IMR-90 (cell line): ENCODE results near the gene LRRC42. TPM values are rescaled to one million over a fixed set of nuclear protein-coding genes. Genes with fewer than 3 reads are reported as not detected.

Experiments used
- ATAC-seq: fragments of 200-7000 bp; cut with Tn5 transposase; 2 replicates; pipeline ENCODE4 v1.9.1; 2020; ENCODE audit warnings: low read depth, mild to moderate bottlenecking, moderate library complexity
- BruUV-seq: library from RNA; stranded (reverse); fragments of 400-500 nt; replicated peaks from 2 replicates; lab custom pipeline; 2021; lab: Mats Ljungman, UMichigan
- CTCF ChIA-PET: fragments of 300-600 bp; formaldehyde crosslinking; extraction: SDS; loops from one replicate; lab custom pipeline; 2021; ENCODE audit warnings: antibody characterized with exemption; lab: Yijun Ruan, JAX
- POLR2A ChIA-PET: fragments of 300-600 bp; sonication (Branson Sonifier 250); formaldehyde crosslinking; loops from one replicate; lab custom pipeline; 2022; ENCODE audit warnings: antibody characterized with exemption; ENCODE audit not compliant: unreplicated experiment; lab: Charles Lee
- DNase-seq: peaks from one replicate; pipeline ENCODE4 v3.0.0; 2013
- H2AFZ ChIP-seq: replicated peaks from 2 replicates; pipeline ENCODE3; 2013; ENCODE audit warnings: low read length, mild to moderate bottlenecking; ENCODE audit not compliant: poor library complexity
- H2AK5ac ChIP-seq: 2 replicates; pipeline ENCODE4 v1.6.1; 2013; ENCODE audit warnings: low read depth, low read length, inconsistent platforms
- H2AK9ac ChIP-seq: replicated peaks from 2 replicates; pipeline ENCODE3; 2013; ENCODE audit warnings: mild to moderate bottlenecking, low read depth, low read length, moderate library complexity; ENCODE audit not compliant: poor library complexity
- H2BK120ac ChIP-seq: 2 replicates; pipeline ENCODE4 v1.6.1; 2013; ENCODE audit warnings: low read depth, low read length, inconsistent platforms
- H2BK15ac ChIP-seq: 3 replicates; pipeline ENCODE4 v1.6.1; 2013; ENCODE audit warnings: low read depth, low read length, inconsistent platforms
- H2BK20ac ChIP-seq: 2 replicates; pipeline ENCODE4 v1.6.1; 2013; ENCODE audit warnings: low read depth, mild to moderate bottlenecking, inconsistent platforms, low read length, moderate library complexity
- H2BK5ac ChIP-seq: 2 replicates; pipeline ENCODE4 v1.6.1; 2013; ENCODE audit warnings: mild to moderate bottlenecking, low read depth, low read length, inconsistent platforms; ENCODE audit not compliant: poor library complexity, severe bottlenecking
- H3K14ac ChIP-seq: replicated peaks from 2 replicates; pipeline ENCODE4 v1.6.1; 2013; ENCODE audit warnings: low read depth, low read length, inconsistent platforms
- H3K18ac ChIP-seq: 2 replicates; pipeline ENCODE4 v1.6.1; 2013; ENCODE audit warnings: low read depth, low read length, control low read depth
- H3K23ac ChIP-seq: 2 replicates; pipeline ENCODE4 v1.6.1; 2013; ENCODE audit warnings: low read depth, low read length, inconsistent platforms
- H3K27ac ChIP-seq: 2 replicates; pipeline ENCODE4 v1.5.1; 2013; ENCODE audit warnings: mild to moderate bottlenecking, control low read depth, low read length; ENCODE audit not compliant: insufficient read depth
- H3K27me3 ChIP-seq: 2 replicates; pipeline ENCODE4 v1.6.1; 2013; ENCODE audit warnings: low read length; ENCODE audit not compliant: control insufficient read depth, insufficient read depth
- H3K36me3 ChIP-seq: 2 replicates; pipeline ENCODE4 v1.6.1; 2013; ENCODE audit warnings: low read length, mixed read lengths; ENCODE audit not compliant: control insufficient read depth, insufficient read depth
- H3K4ac ChIP-seq: 2 replicates; pipeline ENCODE4 v1.6.1; 2013; ENCODE audit warnings: low read depth, low read length, inconsistent platforms
- H3K4me1 ChIP-seq: 2 replicates; pipeline ENCODE4 v1.6.1; 2013; ENCODE audit warnings: low read length, mixed read lengths; ENCODE audit not compliant: control insufficient read depth, insufficient read depth
- H3K4me2 ChIP-seq: 2 replicates; pipeline ENCODE4 v1.6.1; 2013; ENCODE audit warnings: low read depth, mild to moderate bottlenecking, control low read depth, low read length, moderate library complexity
- H3K4me3 ChIP-seq: 2 replicates; pipeline ENCODE4 v1.5.1; 2013; ENCODE audit warnings: low read depth, mild to moderate bottlenecking, control low read depth, low read length, moderate library complexity; ENCODE audit not compliant: insufficient read depth
- H3K56ac ChIP-seq: 2 replicates; pipeline ENCODE4 v1.6.1; 2013; ENCODE audit warnings: low read length, inconsistent platforms; ENCODE audit not compliant: insufficient read depth; ENCODE audit errors: extremely low read depth
- H3K79me1 ChIP-seq, 2 experiments: 2 replicates each; pipeline ENCODE4 v1.6.1; 2013; ENCODE audit warnings: low read length in 2 of 2, inconsistent platforms in 1 of 2, low read depth in 1 of 2
- H3K9ac ChIP-seq: 2 replicates; pipeline ENCODE4 v1.6.1; 2013; ENCODE audit warnings: low read depth, low read length, control low read depth
- H3K9me1 ChIP-seq: 2 replicates; pipeline ENCODE4 v1.6.1; 2013; ENCODE audit warnings: low read length, inconsistent platforms; ENCODE audit not compliant: insufficient read depth
- H3K9me3 ChIP-seq: 2 replicates; pipeline ENCODE4 v1.6.1; 2013; ENCODE audit warnings: low read length; ENCODE audit not compliant: control insufficient read depth, insufficient read depth
- H4K20me1 ChIP-seq: 2 replicates; pipeline ENCODE4 v1.6.1; 2013; ENCODE audit warnings: low read length, inconsistent platforms; ENCODE audit not compliant: insufficient read depth
- H4K5ac ChIP-seq: 2 replicates; pipeline ENCODE4 v1.6.1; 2013; ENCODE audit warnings: mild to moderate bottlenecking, low read depth, low read length, control low read depth
- H4K8ac ChIP-seq, 2 experiments: 2 replicates each; pipeline ENCODE4 v1.6.1; 2013; ENCODE audit warnings: low read depth in 2 of 2, low read length in 2 of 2, control low read depth in 1 of 2, inconsistent platforms in 1 of 2
- H4K91ac ChIP-seq: 2 replicates; pipeline ENCODE4 v1.6.1; 2013; ENCODE audit warnings: low read depth, low read length, inconsistent platforms; ENCODE audit not compliant: insufficient read depth
- BHLHE40 ChIP-seq: fragments of 150-350 bp; IDR thresholded peaks from 2 replicates; pipeline ENCODE4 v1.6.1; 2016; ENCODE audit warnings: mild to moderate bottlenecking, low read depth, low read length
- CEBPB ChIP-seq: IDR thresholded peaks from 2 replicates; pipeline ENCODE4 v1.6.1; 2012; ENCODE audit warnings: low read depth, low read length, improper control_type of control experiment
- CHD1 ChIP-seq: IDR thresholded peaks from 2 replicates; pipeline ENCODE4 v1.6.1; 2012; ENCODE audit warnings: low read depth, low read length, improper control_type of control experiment
- MAFK ChIP-seq: IDR thresholded peaks from 2 replicates; pipeline ENCODE4 v1.6.1; 2012; ENCODE audit warnings: low read depth, low read length, improper control_type of control experiment
- MXI1 ChIP-seq: IDR thresholded peaks from 2 replicates; pipeline ENCODE4 v1.6.1; 2012; ENCODE audit warnings: low read depth, mild to moderate bottlenecking, low read length, moderate library complexity, borderline replicate concordance
- WGBS, 2 experiments: methylation state at CpG; one replicate each; pipeline versions ENCODE4 v1.1.5 to v1.1.7; 2013; ENCODE audit warnings: missing lambda C conversion rate in 2 of 2; ENCODE audit not compliant: insufficient read length in 1 of 2; ENCODE audit errors: extremely low coverage in 2 of 2; 5-methylcytosine and 5-hydroxymethylcytosine counted together
- dilution Hi-C: fragments of 300-500 bp; cut with HindIII; formaldehyde crosslinking; loops from one replicate; pipeline ENCODE4 v1.14.3; 2018; ENCODE audit warnings: low sequenced_read_pairs; ENCODE audit not compliant: unreplicated experiment
- in situ Hi-C: fragments of 300-500 bp; cut with MboI; formaldehyde crosslinking; loops from 3 replicates; pipeline ENCODE4 v1.14.3; 2019; ENCODE audit warnings: low sequenced_read_pairs, inconsistent platforms, mixed read lengths
- intact Hi-C: fragments of 100-400 bp; cut with micrococcal nuclease; formaldehyde crosslinking; loops from 2 replicates; pipeline ENCODE4 v1.10.0; 2022
- polyA plus RNA-seq, 3 experiments: library from polyadenylated mRNA; depleted of rRNA; stranded (reverse); fragments of >200 nt; gene quantifications; 2 replicates each; pipeline ENCODE4 v1.2.3, GENCODE V29; 2012; ENCODE audit warnings: low replicate concordance in 1 of 3
- total RNA-seq: library from RNA; depleted of rRNA; stranded (reverse); fragments of >200 nt; gene quantifications from 2 replicates; pipeline ENCODE4 v1.2.3, GENCODE V29; 2012
- TF ChIP-seq, protein P1 (sequence below): conservative IDR thresholded peaks from 2 replicates; pipeline ENCODE4 v1.5.1; 2012; ENCODE audit warnings: mild to moderate bottlenecking, low read depth, low read length, improper control_type of control experiment
- TF ChIP-seq, protein P2 (sequence below): fragments of 150-350 bp; IDR thresholded peaks from 2 replicates; pipeline ENCODE4 v1.6.1; 2017; ENCODE audit warnings: mild to moderate bottlenecking, antibody characterized with exemption, low read length, low read depth

The LRRC42 gene
- total and polyA plus RNA-seq, 2 of the 4 experiments (the other 2 are of a cell fraction) = 39.9 to 47.5 TPM

DNA sequence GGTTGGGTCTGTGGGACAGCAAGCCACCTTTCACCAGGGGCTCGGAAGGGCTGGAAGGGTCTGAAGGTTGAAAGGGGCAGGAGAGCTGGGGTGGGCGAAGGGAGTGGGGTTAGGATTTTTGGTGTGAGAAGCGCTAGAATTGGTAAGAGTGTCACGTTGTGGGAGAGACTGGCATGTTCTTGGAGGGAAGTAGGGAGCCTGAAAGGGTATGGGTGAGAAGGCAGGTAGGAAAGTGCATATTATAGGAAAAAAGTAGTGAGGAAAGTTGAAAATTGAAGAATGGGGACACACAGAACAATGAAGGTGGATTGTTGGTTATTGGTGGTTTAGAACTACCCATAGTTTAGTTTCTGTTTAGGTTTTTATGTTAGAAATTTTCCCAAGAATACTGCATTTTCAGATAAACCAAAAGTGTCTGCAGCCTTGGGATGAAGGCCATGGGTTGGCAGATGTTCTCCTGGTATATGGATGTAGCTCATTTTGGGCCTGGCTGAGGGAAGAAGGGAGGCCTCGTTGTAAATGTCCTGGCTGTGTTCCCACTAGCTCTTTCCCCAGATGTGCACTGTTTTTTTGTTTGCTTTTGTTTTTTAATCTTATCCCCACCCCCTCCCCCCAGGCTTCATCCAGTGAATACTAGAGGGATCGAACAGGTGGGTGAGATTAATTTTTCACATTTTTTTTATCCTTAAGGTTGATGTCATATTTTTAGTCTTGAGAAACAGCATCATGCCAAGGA lies 1.2 kb downstream of the LRRC42 start:
- peak overlapping the region; percentile 85 to 86; a peak in 3 of 4 replicates for H4K8ac ChIP-seq
- H2AFZ ChIP-seq = peak overlapping the region; percentile 44
- ChIA-PET POLR2A (no interaction called here), CTCF (interaction anchor here (0.6 to 1.2 kb wide), 4 partner anchors 13 to 93 kb away, joined by 3 to 7 read pairs (median 3); no protein-coding TSS in a partner anchor)
- H4K5ac ChIP-seq = peak overlapping the region; percentile 96
- dilution Hi-C loops = no loop called here
- peak overlapping the region; percentile 97 for H3K9ac ChIP-seq
- peak overlapping the region; percentile 96 for H2BK5ac ChIP-seq
- H3K14ac ChIP-seq = peak overlapping the region; percentile 97
- H3K9me1 ChIP-seq = peaks cover 15% of the 10 kb centered on the region
- peaks cover 8% of the 10 kb centered on the region for H3K36me3 ChIP-seq
- peaks cover 10% of the 10 kb centered on the region for H3K4me1 ChIP-seq
- ATAC-seq (no peak), DNase-seq (no peak)
- H2BK120ac ChIP-seq = peak overlapping the region; percentile 37; the same call in 1 of the 2 replicates
- peaks cover 46 to 73% of the 10 kb centered on the region in 2 experiments for H3K79me1 ChIP-seq
- BruUV-seq = no TSS peak
- WGBS, 2 experiments = 40 to 100% methylated on average over 2 to 3 of the region's 6 CpGs
- no peak overlapping the region for H2BK20ac ChIP-seq
- peak overlapping the region; percentile 85 for H2AK5ac ChIP-seq
- peak overlapping the region; percentile 92 for H3K4ac ChIP-seq
- TF ChIP-seq CEBPB (no peak), MAFK (no peak), MXI1 (no peak), CHD1 (no peak), BHLHE40 (no peak)
- TF ChIP-seq, protein P1, sequence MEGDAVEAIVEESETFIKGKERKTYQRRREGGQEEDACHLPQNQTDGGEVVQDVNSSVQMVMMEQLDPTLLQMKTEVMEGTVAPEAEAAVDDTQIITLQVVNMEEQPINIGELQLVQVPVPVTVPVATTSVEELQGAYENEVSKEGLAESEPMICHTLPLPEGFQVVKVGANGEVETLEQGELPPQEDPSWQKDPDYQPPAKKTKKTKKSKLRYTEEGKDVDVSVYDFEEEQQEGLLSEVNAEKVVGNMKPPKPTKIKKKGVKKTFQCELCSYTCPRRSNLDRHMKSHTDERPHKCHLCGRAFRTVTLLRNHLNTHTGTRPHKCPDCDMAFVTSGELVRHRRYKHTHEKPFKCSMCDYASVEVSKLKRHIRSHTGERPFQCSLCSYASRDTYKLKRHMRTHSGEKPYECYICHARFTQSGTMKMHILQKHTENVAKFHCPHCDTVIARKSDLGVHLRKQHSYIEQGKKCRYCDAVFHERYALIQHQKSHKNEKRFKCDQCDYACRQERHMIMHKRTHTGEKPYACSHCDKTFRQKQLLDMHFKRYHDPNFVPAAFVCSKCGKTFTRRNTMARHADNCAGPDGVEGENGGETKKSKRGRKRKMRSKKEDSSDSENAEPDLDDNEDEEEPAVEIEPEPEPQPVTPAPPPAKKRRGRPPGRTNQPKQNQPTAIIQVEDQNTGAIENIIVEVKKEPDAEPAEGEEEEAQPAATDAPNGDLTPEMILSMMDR = no peak
- TF ChIP-seq, protein P2, sequence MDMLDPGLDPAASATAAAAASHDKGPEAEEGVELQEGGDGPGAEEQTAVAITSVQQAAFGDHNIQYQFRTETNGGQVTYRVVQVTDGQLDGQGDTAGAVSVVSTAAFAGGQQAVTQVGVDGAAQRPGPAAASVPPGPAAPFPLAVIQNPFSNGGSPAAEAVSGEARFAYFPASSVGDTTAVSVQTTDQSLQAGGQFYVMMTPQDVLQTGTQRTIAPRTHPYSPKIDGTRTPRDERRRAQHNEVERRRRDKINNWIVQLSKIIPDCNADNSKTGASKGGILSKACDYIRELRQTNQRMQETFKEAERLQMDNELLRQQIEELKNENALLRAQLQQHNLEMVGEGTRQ = no peak
- peak overlapping the region; percentile 82; the same call in 1 of the 2 replicates for H3K23ac ChIP-seq
- H2BK15ac ChIP-seq = peak overlapping the region; percentile 20; the same call in 1 of the 3 replicates
- peak overlapping the region; percentile 96 for H2AK9ac ChIP-seq
- H3K27ac ChIP-seq = peak overlapping the region; percentile 98
- H3K4me3 ChIP-seq = peak overlapping the region; percentile 100
- intact Hi-C loops = loop anchor here (2.0 to 5.0 kb wide), 3 partner anchors 59 to 460 kb away; partner anchors contain the start of gene YIPF1
- peak overlapping the region; percentile 91; the same call in 1 of the 2 replicates for H3K18ac ChIP-seq
- H3K4me2 ChIP-seq = peak overlapping the region; percentile 99
- H4K20me1 ChIP-seq = peaks cover 40% of the 10 kb centered on the region
- H3K56ac ChIP-seq = peak overlapping the region; percentile 41; the same call in 1 of the 2 replicates
- in situ Hi-C loops = loop anchor here (5.0 kb wide), 1 partner anchor 65 kb away; no protein-coding TSS in a partner anchor
- peak overlapping the region; percentile 80 for H4K91ac ChIP-seq
- H3K9me3 ChIP-seq = no peaks in the 10 kb centered on the region
- H3K27me3 ChIP-seq = no peaks in the 10 kb centered on the region
